Measurements from ENCODE around the gene SPPL3.
"Not testable (repeated sequence)": the region's sequence is repeated elsewhere in the genome, so short reads cannot be mapped to it uniquely, and the experiment has no call there.

Gene SPPL3

GRCh38 chr12:120844297-120844696, 59.9 kb downstream of the SPPL3 start:
- DNase-seq: no peak

DNA sequence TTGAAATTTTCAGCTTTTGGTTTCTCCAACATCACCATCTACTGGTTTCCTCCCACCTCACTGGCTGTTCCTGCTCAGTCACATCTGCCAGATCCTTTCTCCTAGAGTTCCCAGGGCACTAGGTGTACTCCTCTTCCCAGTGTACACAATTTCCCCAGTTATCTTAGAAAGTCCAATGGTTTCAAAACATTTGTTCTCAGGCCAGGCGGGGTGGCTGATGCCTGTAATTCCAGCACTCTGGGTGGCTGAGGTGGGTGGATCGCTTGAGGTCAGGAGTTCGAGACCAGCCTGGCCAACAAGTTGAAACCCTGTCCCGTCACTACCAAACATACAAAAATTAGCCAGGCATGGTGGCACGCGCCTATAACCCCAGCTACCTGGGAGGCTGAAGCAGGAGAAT, 60.7 kb downstream of the SPPL3 start:
- DNase-seq: no peak

DNA sequence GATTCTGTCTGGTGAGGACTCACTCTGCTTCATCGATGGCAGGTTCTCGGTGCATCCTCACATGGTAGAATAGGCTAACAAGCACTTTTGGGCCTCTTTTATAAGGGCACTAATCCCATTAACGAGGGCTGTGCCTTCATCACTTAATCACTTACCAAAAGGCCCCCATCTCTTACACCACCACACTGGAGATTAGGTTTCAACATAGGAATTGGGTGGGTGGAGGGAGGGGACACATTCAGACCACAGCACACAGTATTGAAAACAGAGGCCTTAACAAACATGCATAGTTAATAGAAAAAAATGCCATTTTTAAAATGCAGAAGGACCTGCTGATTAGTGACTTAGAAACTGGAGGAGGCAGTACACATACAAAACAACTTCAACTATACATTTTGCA, 61.6 kb downstream of the SPPL3 start:
- no peak for DNase-seq

DNA sequence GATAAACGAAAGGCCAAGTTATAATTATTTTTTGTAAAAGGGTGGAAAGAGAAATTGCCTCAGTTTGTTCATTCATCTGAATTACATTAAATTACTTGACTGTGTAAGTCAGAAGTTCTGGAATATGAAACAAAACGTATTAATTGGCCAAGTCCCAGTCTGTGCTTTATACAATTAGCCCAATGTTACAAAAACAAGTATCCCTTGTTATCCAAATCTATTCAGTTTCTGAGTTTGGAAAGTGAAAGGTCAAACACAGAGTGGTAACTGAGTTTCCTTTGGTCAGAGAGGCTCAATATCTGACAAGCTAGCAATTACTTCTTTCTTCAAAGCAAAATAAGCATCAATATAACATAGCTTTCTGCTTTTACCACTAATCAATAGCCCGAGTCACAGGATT, 62.6 kb downstream of the SPPL3 start:
- no peak for DNase-seq

DNA sequence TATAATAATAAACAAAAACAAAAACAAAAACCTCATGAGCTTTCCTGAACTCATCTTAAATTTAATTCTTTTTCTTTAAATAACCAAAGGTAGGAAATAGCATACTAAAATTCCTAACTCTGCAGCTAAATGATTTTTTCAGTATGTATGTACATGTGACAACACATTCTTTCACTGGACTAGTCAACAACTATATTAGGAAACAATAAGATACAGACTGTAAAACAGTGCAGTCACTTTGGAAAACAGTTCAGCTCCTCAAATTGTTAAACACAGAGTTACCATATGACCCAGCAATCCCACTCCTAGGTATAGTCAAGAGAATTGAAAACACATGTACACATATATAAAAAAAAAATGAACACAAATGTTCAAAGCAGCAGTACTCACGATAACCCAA, 64.7 kb downstream of the SPPL3 start:
- DNase-seq: no peak

DNA sequence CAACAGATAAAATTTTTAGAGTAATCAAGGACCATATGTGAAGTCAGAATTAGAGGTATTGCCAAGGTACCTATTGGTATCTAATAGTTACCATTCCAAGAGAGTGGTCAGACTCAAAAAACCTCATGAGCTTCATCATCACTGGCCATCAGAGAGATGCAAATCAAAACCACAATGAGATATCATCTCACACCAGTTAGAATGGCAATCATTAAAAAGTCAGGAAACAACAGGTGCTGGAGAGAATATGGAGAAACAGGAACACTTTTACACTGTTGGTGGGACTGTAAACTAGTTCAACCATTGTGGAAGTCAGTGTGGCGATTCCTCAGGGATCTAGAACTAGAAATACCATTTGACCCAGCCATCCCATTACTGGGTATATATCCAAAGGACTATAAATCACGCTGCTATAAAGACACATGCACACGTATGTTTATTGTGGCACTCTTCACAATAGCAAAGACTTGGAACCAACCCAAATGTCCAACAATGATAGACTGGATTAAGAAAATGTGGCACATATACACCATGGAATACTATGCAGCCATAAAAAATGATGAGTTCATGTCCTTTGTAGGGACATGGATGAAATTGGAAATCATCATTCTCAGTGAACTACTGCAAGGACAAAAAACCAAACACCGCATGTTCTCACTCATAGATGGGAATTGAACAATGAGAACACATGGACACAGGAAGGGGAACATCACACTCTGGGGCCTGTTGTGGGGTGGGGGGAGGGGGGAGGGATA, 65.4 kb downstream of the SPPL3 start:
- DNase-seq: not testable (repeated sequence)

- no peak for DNase-seq
These were observed 68.0 kb downstream of the SPPL3 start for GRCh38 chr12:120836114-120836684.

DNA sequence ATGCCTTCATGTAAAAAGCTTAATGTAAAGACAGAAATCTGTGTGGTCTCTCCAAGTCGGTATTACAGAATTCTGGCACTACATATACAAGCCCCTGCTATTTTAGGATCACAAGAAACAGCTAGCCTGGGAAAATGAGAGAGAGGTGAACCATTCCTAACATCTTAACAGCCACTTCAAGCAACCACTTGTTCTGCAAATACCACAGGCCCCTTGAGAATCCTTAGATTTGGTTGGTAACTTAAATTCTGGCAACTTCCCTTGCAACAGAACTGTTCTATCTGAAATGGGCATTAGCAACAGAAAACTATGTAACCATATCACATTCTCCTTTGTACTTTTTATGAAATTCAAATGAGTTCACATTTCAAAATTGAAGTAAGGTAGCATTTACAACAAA, 68.5 kb downstream of the SPPL3 start:
- DNase-seq: no peak

DNA sequence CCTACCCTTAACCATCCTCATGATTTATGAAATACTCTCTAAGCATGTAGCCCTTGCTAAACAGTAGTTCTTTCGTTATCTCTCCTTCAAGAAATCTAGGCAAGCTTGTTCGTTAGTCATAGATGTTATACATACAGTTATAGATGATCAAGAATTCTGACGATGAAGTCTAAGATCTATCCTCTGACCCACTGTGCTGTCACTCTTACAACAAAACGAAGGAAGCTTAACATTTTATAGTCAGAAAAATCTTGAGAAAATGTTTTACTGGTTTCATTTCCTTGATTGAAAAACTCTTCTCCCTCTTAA, 68.9 kb downstream of the SPPL3 start:
- DNase-seq: no peak

- no peak for DNase-seq
These were observed 69.5 kb downstream of the SPPL3 start for GRCh38 chr12:120834489-120835303.

DNA sequence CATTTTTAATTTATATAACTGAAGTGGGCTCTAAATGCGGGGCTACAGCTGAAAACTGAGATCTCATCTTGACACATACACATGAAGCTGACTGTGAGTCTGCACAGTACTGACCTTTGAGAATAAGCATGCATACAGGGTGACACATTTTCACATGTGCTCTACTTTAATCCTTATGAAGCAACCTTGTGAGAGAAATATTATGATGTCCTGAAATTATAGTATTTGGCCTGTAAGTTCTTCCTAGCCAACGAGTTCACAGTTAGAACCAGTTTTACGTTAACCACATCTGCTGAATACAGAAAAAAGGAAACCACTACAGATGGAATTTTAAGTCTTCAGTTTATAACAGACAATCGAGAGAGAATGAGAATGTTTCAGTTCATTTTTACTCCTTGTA, 70.3 kb downstream of the SPPL3 start:
- DNase-seq: no peak

DNA sequence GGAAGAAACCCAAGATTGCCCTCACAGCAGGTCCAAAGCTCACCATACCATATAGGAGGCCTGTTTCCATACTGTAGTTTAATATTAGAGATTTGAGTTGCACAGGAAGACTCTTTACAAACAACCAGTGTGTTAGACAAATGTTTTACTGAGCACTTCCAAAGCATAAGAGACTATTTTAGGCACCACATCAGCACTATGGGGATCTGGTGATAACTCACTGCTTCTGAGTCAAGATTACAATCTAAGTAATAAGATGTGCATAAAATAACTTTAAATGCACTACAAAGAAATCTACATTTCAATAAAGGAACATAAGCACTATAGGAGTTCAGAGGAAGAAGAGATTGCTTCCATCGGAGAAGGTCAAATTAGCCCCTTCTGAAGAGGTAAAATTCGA, 71.4 kb downstream of the SPPL3 start:
- no peak for DNase-seq

- no peak for DNase-seq
These were observed 72.4 kb downstream of the SPPL3 start for GRCh38 chr12:120831648-120832267.

- no peak for DNase-seq
These were observed 73.2 kb downstream of the SPPL3 start for GRCh38 chr12:120830966-120831365.

GRCh38 chr12:120830052-120830940, 73.9 kb downstream of the SPPL3 start:
- DNase-seq: no peak

- DNase-seq: no peak
These were observed 77.8 kb downstream of the SPPL3 start for GRCh38 chr12:120826335-120826734.

DNA sequence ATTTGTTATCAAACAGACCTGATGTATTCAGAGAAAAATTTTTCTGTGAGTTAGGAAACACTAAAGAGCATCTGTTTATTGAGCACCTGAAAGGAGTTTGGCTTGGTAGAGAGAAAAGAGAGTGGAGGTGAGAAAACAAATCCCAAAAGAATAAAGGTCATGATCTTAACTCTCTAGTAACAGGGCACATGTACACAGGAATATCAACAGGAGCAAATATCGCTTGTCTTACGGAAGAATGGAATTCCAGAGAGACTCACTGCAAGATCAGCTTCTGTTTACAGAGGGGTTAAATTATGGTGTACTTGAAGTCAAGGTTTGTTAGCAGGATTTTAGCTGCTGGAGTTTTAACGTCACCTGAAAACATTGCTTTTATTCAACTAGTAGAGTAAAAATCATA, 78.8 kb downstream of the SPPL3 start:
- no peak for DNase-seq

DNA sequence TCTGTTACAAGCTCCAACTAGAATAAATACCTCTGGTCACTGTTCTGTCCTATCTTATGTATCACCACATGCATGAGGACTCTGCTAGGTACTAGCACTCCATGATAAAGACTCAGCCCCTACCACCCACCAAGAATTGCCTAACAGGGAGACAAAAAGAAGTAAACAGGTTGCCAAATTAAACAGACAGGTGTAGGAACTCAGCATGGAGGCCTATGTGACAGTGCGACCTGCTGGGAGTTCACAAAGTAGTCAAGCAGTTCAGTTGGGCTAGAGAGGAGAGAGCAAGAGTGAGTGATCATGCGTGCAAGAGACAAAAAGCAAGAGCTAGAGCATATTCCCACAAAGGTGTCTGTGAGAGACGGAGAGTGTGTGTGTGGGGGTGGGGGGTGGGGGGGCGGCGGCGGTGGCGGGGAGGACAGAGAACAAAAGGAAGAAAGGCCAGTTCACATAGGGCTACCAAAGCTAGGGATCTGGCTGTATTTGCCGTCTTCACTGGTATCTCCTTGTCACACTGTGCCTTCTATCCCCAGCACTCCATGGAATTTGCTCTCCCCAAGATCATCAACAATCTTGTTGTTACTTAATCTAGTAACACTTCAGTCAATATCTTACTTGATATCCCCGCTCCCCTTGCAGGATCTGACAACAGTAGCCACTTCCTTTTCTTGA, 81.2 kb downstream of the SPPL3 start:
- peak in 1 of 14 donors; percentile 33 for DNase-seq

GRCh38 chr12:120821878-120822277, 82.3 kb downstream of the SPPL3 start:
- DNase-seq: no peak

DNA sequence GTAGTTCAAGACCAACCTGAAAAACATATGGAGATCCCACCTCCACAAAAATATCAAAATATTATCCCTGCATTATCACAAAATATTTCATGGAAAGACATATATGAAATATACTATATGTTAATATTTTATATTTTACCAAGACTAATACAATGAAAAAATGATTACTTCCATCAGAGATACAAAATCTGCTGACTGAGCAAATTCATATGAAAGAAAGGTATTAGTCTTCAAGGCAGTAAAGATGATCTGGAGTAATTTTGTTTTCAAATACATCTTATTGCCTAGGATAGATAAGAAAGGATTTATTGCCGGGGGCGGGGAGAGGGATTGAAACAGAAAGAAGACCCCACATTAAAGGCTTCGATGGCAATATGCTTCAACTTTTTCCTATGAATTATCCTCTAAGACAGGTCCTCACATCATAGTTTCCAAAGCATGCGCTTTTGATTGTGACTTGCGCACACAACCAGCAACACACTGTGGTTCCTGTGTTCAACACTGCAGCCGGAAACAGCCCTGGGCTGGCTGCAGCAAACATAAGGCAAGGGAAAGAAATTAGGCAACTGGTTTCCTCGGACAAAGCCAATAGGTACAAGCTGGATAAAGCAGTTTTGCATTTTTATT, 83.2 kb downstream of the SPPL3 start:
- peak in 2 of 14 donors; percentile 14 to 21 for DNase-seq

- DNase-seq: peak in 2 of 14 donors; percentile 25 to 26
These were observed 85.7 kb downstream of the SPPL3 start for GRCh38 chr12:120818416-120818815.

All from C1 segment of cervical spinal cord (tissue), 14 donors.